Activated CD8-positive, alpha-beta memory T cell treated with anti-CD3 and anti-CD28 coated beads, Interleukin-2, amount 50 U/mL, for 1 hour (primary cell): ENCODE data around the gene ITIH4.

Experiments used
- DNase-seq: peaks from one replicate; pipeline ENCODE4 v3.0.0-alpha.2; 2020; ENCODE audit errors: extremely low read depth

Gene ITIH4

GRCh38 chr3:52848617-52849016, 18.1 kb upstream of the ITIH4 start:
- DNase-seq, result no peak

DNA sequence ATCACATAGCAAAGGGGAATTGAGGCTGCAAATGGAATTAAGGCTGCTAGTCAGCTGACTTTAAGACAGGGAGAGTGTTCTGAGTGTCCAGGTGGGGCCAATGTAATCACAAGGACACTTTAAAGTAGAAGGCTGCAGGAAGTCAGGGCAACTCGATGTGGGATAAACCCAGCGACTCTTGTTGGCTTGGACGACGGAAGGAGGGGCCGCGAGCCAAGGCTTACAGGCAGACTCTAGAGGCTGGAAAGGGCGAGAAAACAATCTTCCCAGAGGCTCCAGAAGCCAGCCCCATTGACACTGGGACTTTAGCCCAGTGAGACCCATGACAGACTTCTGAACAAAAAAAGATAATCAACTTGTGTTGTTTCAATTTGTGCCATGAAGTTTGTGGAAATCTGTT, 17.3 kb upstream of the ITIH4 start:
- DNase-seq, result no peak

DNA sequence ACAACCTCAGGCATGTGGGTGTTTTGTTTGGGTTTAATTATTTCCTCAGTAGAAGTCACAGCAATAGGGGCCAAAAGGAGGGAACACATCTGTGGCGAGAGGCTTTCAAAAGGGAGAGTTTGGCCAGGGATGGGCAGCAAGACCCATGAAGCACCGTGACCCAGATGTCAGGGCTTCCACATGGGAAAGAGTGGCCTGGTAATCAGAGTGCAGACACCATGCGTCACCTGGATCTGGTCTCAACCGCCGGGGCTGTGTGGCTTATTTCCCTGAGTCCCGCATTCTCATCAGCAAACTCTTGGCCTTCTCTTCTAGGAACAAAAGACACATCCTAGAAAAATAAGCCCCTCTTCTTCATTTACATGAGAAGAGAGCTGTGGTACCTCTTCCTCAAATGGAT, 16.8 kb upstream of the ITIH4 start:
- DNase-seq, result no peak

DNA sequence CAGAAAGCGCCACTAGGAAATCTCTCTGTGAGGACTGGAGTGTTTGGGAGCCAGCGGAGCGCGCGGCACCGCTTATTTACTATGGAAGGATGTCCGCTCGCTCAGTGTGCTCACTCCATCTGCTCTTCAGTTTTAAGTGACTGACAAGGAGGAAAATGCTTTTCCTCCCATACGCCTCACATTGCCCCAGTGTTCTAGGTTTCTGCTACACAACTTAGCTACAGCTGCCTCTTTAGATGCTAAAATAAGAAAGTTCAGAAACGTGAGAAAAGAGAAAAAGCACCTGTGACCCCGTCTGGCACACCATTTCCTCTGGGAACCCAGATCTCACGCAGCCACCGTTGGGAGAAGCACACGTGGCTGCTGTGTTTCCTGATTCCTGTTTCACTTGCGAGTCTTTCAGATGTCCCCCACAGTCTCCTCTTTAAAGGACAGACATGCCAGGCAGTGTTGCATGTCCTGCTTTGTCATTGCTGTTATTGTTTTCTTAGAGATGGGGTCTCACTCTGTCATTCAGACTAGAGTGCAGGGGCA, 16.0 kb upstream of the ITIH4 start:
- no peak for DNase-seq

DNA sequence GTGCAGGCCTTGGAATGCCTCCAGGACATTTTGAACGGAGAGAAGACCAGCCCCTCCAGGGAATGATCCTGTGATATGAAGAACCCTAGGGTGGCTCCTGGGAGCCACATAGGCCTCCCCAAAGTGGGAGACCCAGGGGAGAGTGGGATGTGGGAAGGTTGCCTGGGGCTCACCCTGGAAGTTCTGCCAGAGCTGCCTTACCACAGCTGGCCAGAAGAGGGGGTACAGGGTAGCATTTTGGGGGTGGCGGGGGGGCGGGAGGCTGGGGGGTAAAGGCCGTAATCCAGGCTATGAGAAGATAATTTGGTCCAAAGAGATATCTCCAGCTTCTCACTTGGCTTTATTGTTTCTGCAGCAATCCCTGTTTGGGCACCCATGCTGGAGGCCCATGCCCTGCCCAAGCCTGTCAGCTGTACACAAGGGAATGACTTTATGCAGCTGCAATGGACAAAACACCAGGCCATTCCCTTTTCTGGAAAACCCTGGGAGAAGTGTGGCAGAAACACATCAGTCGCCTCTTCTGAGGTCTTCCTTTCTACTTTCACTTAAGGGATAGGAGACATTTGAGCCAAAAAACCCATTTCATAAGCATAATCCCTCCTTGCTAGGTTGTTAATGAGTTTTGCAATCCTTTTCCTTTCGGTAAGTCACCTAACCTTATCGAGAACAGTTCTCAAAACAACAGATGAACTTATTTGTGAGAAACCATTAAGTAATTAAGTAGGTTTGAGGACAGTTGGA, 15.4 kb upstream of the ITIH4 start:
- DNase-seq, result no peak

GRCh38 chr3:52845157-52845556, 14.7 kb upstream of the ITIH4 start:
- DNase-seq, result no peak

- no peak for DNase-seq
These were observed 14.0 kb upstream of the ITIH4 start for GRCh38 chr3:52844290-52844975.

DNA sequence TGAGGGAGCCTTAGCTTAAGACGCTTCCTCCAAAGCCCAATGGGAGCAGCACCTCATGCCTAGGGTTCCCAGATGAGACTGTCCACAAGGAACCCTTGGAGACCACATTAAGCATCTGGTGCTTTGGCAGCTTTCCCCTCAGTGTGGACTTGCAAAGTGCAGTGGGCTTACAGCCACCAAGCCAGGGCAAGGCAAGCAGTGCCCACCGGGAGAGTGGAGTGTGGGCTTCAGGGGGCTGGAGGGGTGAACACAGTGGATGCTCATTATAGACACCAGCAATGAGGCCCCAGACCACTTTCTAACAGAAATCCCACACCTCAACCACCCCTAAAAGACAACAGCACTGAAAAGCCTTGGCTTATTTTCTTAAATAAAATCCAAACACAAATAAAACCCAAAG, 13.4 kb upstream of the ITIH4 start:
- DNase-seq, result no peak

DNA sequence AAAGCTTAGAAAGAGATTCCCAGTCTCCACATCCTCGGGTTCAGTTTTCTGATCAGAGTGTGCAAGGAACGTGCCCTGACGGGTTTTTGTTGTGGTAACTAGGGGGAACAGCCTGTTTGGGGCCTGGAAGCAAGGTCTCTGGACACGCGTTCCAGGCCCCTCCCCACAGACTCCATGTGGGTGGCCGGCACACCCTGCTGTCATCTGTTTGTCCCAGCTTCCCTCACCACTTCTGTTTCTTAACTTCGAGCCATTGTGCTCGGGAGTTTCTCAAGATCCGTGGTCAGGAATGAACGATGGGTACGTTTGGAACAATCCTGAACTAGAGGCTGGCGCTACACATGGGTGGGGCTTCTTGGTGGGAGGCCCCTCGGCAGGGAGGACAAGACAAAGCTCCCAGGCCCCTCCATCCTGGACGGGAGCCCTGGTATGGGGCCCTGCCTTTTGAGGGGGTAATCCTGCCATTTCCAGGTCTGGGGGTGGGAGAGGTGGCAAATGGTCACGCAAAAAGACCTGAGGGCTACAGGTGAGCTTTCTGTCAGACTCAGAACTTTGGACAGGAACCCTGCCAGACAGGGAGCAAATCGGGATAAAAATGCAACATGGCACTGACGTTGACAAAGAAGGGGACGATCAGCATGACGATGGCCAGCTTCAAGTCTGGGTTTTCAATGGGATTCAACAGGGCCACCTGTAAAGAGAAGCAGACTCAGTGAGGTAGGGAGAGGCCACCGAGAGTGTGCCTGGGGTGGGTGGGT, 12.8 kb upstream of the ITIH4 start:
- no peak for DNase-seq

DNA sequence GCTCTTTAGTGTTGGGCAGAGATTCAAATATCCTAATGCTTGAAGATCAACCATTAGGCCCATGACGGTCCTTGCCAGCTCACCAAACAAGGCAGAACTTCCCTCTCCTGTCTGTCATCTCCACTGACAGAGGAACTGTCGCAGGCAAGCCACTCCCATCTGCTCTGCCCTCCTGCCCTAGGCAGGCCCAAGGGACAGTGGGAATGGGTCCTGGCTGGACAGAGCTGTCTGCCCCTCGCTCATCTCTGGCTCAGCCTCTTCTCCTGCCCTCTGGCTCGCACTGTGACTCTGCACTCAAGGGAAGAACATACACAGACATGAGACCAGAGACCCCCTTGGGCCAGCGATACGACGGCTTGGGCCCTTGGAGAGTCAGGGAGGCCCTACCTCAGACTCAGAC, 12.0 kb upstream of the ITIH4 start:
- no peak for DNase-seq

DNA sequence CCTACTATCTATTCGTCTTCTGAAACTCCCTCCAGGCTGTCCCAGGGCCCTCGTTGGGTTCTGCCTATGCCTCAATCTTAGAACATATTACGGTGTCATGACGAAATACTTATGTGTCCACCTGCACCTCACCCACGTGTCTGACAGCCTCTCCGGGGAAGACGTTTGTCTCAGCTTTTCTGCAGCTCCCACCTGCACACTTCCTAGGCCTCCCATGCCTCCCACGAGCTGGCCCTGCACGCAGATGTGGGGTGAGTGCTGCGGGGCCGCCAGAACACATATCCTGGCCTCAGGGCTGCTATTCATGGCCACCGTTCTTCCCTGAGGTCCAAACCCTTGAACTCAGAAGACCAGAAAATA, 11.5 kb upstream of the ITIH4 start:
- no peak for DNase-seq

GRCh38 chr3:52841211-52841980, 10.9 kb upstream of the ITIH4 start:
- DNase-seq, result no peak

GRCh38 chr3:52839892-52840545, 9.5 kb upstream of the ITIH4 start:
- DNase-seq, result no peak

DNA sequence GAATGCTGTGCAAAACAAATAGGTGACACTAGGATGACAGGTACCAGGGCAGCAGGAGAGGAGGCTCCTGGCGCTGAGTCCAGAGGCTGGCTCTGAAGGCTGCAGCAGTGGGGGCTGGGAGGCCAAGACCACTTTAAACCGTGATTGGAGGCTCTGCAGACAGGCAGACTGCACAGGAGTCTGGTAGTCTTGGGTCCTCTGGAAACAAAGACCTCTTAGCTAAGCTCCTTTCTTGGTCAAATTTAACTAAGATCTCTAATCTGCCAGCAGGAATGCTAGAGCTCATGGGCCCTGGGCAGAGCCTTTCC, 8.8 kb upstream of the ITIH4 start:
- DNase-seq, result no peak

- DNase-seq, result no peak
These were observed 8.2 kb upstream of the ITIH4 start for GRCh38 chr3:52838561-52839267.

- DNase-seq, result no peak
These were observed 6.5 kb upstream of the ITIH4 start for GRCh38 chr3:52836986-52837385.

DNA sequence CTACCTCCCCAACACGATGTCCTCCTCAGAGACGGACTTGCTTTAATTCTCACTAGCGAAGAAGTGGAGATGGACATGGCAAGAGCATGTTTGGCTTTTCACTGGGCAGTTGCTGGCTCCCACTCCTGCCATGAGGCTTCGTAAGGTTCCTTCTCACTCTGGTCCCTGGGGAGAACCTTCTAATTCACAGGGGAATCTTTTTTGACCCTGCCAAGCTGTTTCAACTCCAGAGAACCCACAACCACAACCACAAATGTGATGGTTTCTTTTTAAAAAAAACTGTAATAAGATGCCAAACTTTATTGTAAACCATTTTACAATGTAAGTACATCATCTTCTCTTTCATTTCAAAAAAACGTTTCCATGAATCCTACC, 6.0 kb upstream of the ITIH4 start:
- DNase-seq, result no peak

GRCh38 chr3:52835766-52836470, 5.4 kb upstream of the ITIH4 start:
- DNase-seq, result no peak

DNA sequence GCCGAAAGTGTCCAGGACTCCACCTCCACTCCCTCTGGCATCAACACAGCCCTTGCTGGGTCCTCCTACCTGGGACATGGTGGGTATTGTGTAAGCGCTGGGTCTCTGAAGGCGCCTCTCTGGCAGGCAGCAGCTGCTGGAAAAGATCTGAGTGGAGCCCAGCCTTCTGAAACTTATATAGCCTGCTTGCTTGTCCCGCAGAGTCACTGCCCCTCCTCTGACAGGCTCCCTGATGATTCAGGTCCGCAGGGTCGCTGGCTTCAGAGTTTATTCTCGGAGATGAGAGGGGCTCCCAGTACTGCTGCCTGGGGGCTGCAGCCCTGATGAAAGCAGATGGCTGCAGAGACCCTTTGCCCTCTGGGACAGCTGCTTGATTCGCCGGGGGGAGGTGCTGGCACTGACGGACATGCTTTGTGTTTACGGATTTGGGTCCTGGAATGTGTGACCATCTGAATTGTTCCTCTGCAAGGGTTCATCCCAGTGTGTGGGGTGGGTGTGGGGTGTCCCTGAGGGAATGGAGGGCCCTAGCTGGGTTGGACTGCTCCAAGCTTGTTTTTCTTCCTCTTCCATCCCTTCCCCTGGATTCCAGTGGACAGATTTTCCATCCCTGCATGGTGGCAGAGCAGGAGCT, 4.5 kb upstream of the ITIH4 start, which contains the start of gene MUSTN1:
MUSTN1 (minus strand) TSS at position 149 of the 631 bp plus-strand sequence; CDS start at position 78, 71 bp downstream.
- DNase-seq, result no peak

- no peak for DNase-seq
These were observed 2.7 kb upstream of the ITIH4 start for GRCh38 chr3:52833202-52833601.
